Breast epithelium (tissue), 4 donors: Measurements from ENCODE around the gene MAST1. TPM values are rescaled to one million over a fixed set of nuclear protein-coding genes. Genes with fewer than 3 reads are reported as not detected.
"Not testable (repeated sequence)": the region's sequence is repeated elsewhere in the genome, so short reads cannot be mapped to it uniquely, and the experiment has no call there.

Experiments
- DNase-seq, 2 donors: peaks; one replicate each; pipeline ENCODE4 v3.0.0-alpha.2; 2019; ENCODE audit warnings: low spot score in 2 of 2
- H3K27ac ChIP-seq, 2 donors: fragments of 200-600 bp; sonication (generic) in 1 of 2; one replicate each; pipeline ENCODE4 v1.5.1; 2016 to 2019; ENCODE audit warnings: mild to moderate bottlenecking in 1 of 2
- H3K27me3 ChIP-seq, 2 donors: fragments of 200-600 bp; sonication (generic) in 1 of 2; one replicate each; pipeline versions ENCODE4 v1.5.1 to v1.6.0; 2017 to 2019; ENCODE audit warnings: control low read depth in 1 of 2, mild to moderate bottlenecking in 1 of 2
- H3K36me3 ChIP-seq: fragments of 200-600 bp; one replicate; pipeline ENCODE4 v1.5.1; 2019
- H3K4me1 ChIP-seq, 2 donors: fragments of 200-600 bp; sonication (generic); one replicate each; pipeline ENCODE4 v1.5.1; 2016 to 2019; ENCODE audit warnings: control low read depth in 1 of 2
- H3K4me3 ChIP-seq, 3 donors: fragments of 200-600 bp; sonication (generic); 1 replicate in 2 of 3; 2 replicates in 1 of 3; pipeline ENCODE4 v1.5.1; 2016 to 2019; ENCODE audit warnings: mild to moderate bottlenecking in 3 of 3, moderate library complexity in 2 of 3
- H3K9me3 ChIP-seq, 2 donors: fragments of 200-600 bp; sonication (generic) in 1 of 2; one replicate each; pipeline ENCODE4 v1.5.1; 2016 to 2019; ENCODE audit warnings: control low read depth in 1 of 2
- CTCF ChIP-seq, 3 donors: fragments of 450-650 bp; IDR thresholded peaks; one replicate each; pipeline ENCODE4 v1.5.1; 2016 to 2017; ENCODE audit warnings: antibody characterized with exemption in 3 of 3, mild to moderate bottlenecking in 3 of 3, moderate library complexity in 3 of 3
- POLR2A ChIP-seq: fragments of 450-650 bp; IDR thresholded peaks from one replicate; pipeline ENCODE4 v1.6.1; 2016; ENCODE audit warnings: antibody characterized with exemption, mild to moderate bottlenecking, moderate library complexity
- POLR2AphosphoS5 ChIP-seq, 3 donors: sonication (generic); formaldehyde crosslinking; IDR thresholded peaks; one replicate each; pipeline ENCODE4 v1.6.1; 2017; ENCODE audit warnings: antibody characterized with exemption in 3 of 3
- intact Hi-C: fragments of 100-400 bp; cut with DNase I; formaldehyde crosslinking; loops from one replicate; pipeline ENCODE4 v1.15.1; 2023; ENCODE audit warnings: low total_unique reads
- total RNA-seq, 3 donors: library from RNA; depleted of rRNA; stranded (reverse); fragments of >200 nt; gene quantifications; one replicate each; pipeline ENCODE4 v1.1.0, GENCODE V29; 2016

The MAST1 gene
- total RNA-seq, 3 donors from 2014 or later: 0.88 TPM; not detected in 2

- H3K4me1 ChIP-seq: peaks cover 0 to 9% of the 10 kb centered on the region in 2 donors
- no peak overlapping the region for H3K27ac ChIP-seq
- intact Hi-C loops: no loop called here
- no peaks in the 10 kb centered on the region for H3K36me3 ChIP-seq
- peaks cover 9 to 15% of the 10 kb centered on the region in 2 donors for H3K9me3 ChIP-seq
- DNase-seq: no peak
- H3K4me3 ChIP-seq: no peak overlapping the region
- TF ChIP-seq POLR2AphosphoS5 (IDR thresholded peaks at IDR 0.05) (no peak), CTCF (IDR thresholded peaks at IDR 0.05) (no peak), POLR2A (no peak)
- H3K27me3 ChIP-seq: peaks cover 0 to 17% of the 10 kb centered on the region in 2 donors
Measured at GRCh38 chr19:12888006-12888603, 49.8 kb downstream of the MAST1 start.

GRCh38 chr19:12890299-12890786, 52.0 kb downstream of the MAST1 start:
- Histone ChIP-seq H3K4me3 (peak overlapping the region; percentile 85 to 97 (median 89)), H3K27ac (peak overlapping the region; percentile 72 to 80)
- DNase-seq, H3K36me3 ChIP-seq, H3K27me3 ChIP-seq, H3K9me3 ChIP-seq, intact Hi-C loops, H3K4me1 ChIP-seq: not testable (repeated sequence)

GRCh38 chr19:12890787-12891552, 52.7 kb downstream of the MAST1 start, which contains the start of gene GCDH:
GCDH (plus strand) TSS chr19:12891160; CDS start chr19:12891305, 145 bp downstream.
- Histone ChIP-seq H3K9me3 (no peaks in the 10 kb centered on the region), H3K4me3 (peak within 1 kb of the TSS; percentile 85 to 97 (median 89)), H3K27ac (peak within 1 kb of the TSS; percentile 72 to 80), H3K36me3 (no peaks in the 10 kb centered on the region), H3K27me3 (peaks cover 0 to 2% of the 10 kb centered on the region in 2 donors), H3K4me1 (peaks cover 0 to 9% of the 10 kb centered on the region in 2 donors)
- TF ChIP-seq CTCF (IDR thresholded peaks at IDR 0.05) (no peak), POLR2AphosphoS5 (IDR thresholded peaks at IDR 0.05) (peak in 2 of 3 donors; percentile 79 to 85), POLR2A (peak; percentile 68)
- intact Hi-C loops: no loop called here
- DNase-seq: peak; percentile 97 to 99

GRCh38 chr19:12891553-12892021, 53.3 kb downstream of the MAST1 start:
- Histone ChIP-seq H3K4me3 (peak overlapping the region; percentile 85 to 97 (median 89)), H3K9me3 (no peaks in the 10 kb centered on the region), H3K27me3 (no peaks in the 10 kb centered on the region), H3K4me1 (peaks cover 0 to 9% of the 10 kb centered on the region in 2 donors), H3K36me3 (no peaks in the 10 kb centered on the region), H3K27ac (peak overlapping the region; percentile 65 to 80)
- no peak for TF ChIP-seq CTCF (IDR thresholded peaks at IDR 0.05)
- no peak for TF ChIP-seq POLR2AphosphoS5 (IDR thresholded peaks at IDR 0.05)
- TF ChIP-seq POLR2A: no peak
- no peak for DNase-seq
- intact Hi-C loops: no loop called here

GRCh38 chr19:12893582-12893981, 55.3 kb downstream of the MAST1 start:
- Histone ChIP-seq H3K27me3 (no peaks in the 10 kb centered on the region), H3K4me3 (no peak overlapping the region), H3K4me1 (peaks cover 0 to 9% of the 10 kb centered on the region in 2 donors), H3K36me3 (no peaks in the 10 kb centered on the region), H3K27ac (no peak overlapping the region), H3K9me3 (no peaks in the 10 kb centered on the region)
- no peak for DNase-seq
- TF ChIP-seq CTCF (IDR thresholded peaks at IDR 0.05): no peak
- no peak for TF ChIP-seq POLR2AphosphoS5 (IDR thresholded peaks at IDR 0.05)
- TF ChIP-seq POLR2A: no peak
- intact Hi-C loops: no loop called here
